Esophagus muscularis mucosa (tissue), 3 donors: ENCODE data around the gene IL12A.

Source experiments
- POLR2A ChIP-seq: fragments of 450-650 bp; IDR thresholded peaks from one replicate; pipeline ENCODE4 v1.6.1; 2017; ENCODE audit warnings: antibody characterized with exemption, moderate library complexity, mild to moderate bottlenecking, low read depth
- POLR2AphosphoS5 ChIP-seq, 2 donors: sonication (generic); formaldehyde crosslinking; IDR thresholded peaks; one replicate each; pipeline ENCODE4 v1.6.1; 2017; ENCODE audit warnings: antibody characterized with exemption in 2 of 2
- TF ChIP-seq, protein P1 (sequence below), 3 experiments: fragments of 200-600 bp in 2 of 3; fragments of 450-650 bp in 1 of 3; sonication (generic) in 2 of 3; IDR thresholded peaks; one replicate each; pipeline ENCODE4 v1.5.1; 2017 to 2019; ENCODE audit warnings: antibody characterized with exemption in 3 of 3, mild to moderate bottlenecking in 2 of 3, moderate library complexity in 1 of 3

DNA sequence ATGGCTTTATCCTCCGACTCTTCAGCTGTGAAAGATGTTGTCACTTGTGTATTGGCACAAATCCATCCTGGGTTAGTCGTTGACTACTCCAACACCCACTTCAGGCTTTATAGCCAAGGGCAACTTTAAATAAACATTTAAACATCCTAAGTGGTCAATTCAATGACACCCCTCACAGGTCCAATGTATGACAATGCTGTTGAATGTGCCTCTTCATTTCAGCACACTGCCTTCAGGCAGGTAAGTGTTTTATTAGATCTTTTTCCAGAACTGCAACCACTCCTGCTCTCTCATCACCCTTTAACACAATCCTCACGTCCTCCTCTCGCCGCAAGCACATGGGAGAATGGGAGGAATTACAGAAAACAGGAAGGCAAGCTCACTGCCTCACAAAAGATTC, 30.3 kb downstream of the IL12A start:
- TF ChIP-seq, protein P1, sequence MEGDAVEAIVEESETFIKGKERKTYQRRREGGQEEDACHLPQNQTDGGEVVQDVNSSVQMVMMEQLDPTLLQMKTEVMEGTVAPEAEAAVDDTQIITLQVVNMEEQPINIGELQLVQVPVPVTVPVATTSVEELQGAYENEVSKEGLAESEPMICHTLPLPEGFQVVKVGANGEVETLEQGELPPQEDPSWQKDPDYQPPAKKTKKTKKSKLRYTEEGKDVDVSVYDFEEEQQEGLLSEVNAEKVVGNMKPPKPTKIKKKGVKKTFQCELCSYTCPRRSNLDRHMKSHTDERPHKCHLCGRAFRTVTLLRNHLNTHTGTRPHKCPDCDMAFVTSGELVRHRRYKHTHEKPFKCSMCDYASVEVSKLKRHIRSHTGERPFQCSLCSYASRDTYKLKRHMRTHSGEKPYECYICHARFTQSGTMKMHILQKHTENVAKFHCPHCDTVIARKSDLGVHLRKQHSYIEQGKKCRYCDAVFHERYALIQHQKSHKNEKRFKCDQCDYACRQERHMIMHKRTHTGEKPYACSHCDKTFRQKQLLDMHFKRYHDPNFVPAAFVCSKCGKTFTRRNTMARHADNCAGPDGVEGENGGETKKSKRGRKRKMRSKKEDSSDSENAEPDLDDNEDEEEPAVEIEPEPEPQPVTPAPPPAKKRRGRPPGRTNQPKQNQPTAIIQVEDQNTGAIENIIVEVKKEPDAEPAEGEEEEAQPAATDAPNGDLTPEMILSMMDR (IDR thresholded peaks at IDR 0.05) = no peak
- TF ChIP-seq POLR2A (no peak), POLR2AphosphoS5 (IDR thresholded peaks at IDR 0.05) (no peak)
